Lung (tissue), 12 donors: Measurements from ENCODE around the gene SMIM44. TPM values are rescaled to one million over a fixed set of nuclear protein-coding genes. Genes with fewer than 3 reads are reported as not detected.

Experiments
- ATAC-seq: fragments of 200-7000 bp; cut with Tn5 transposase; one replicate; pipeline ENCODE4 v1.9.1; 2020; ENCODE audit warnings: moderate number of reproducible peaks; ENCODE audit not compliant: insufficient read depth, low FRiP score
- DNase-seq, 3 donors: peaks; one replicate each; pipeline ENCODE4 v3.0.0-alpha.2; 2013 to 2017
- H3K27ac ChIP-seq, 2 donors: one replicate each; pipeline ENCODE4 v1.5.1; 2013; ENCODE audit warnings: mild to moderate bottlenecking in 2 of 2, moderate library complexity in 2 of 2, control low read depth in 1 of 2, inconsistent platforms in 1 of 2, low read depth in 1 of 2, low read length in 1 of 2
- H3K27me3 ChIP-seq, 3 donors: one replicate each; pipeline ENCODE4 v1.5.1; 2013; ENCODE audit warnings: low read length in 2 of 3; ENCODE audit not compliant: control insufficient read depth in 3 of 3, insufficient read depth in 3 of 3
- H3K36me3 ChIP-seq, 4 donors: one replicate each; pipeline ENCODE4 v1.5.1; 2013; ENCODE audit warnings: low read length in 4 of 4, mild to moderate bottlenecking in 1 of 4, moderate library complexity in 1 of 4; ENCODE audit not compliant: control insufficient read depth in 4 of 4, insufficient read depth in 4 of 4
- H3K4me1 ChIP-seq, 5 donors: one replicate each; pipeline ENCODE4 v1.5.1; 2013; ENCODE audit warnings: low read length in 5 of 5, mild to moderate bottlenecking in 2 of 5, moderate library complexity in 1 of 5; ENCODE audit not compliant: control insufficient read depth in 5 of 5, insufficient read depth in 5 of 5
- H3K4me3 ChIP-seq: one replicate; pipeline ENCODE4 v1.5.1; 2013; ENCODE audit warnings: mild to moderate bottlenecking, control low read depth, moderate library complexity
- H3K9ac ChIP-seq, 2 donors: one replicate each; pipeline ENCODE4 v1.5.1; 2013; ENCODE audit warnings: low read length in 2 of 2, control low read depth in 1 of 2; ENCODE audit not compliant: insufficient read depth in 1 of 2
- H3K9me3 ChIP-seq, 4 donors: one replicate each; pipeline ENCODE4 v1.5.1; 2013; ENCODE audit warnings: low read length in 3 of 4, mild to moderate bottlenecking in 1 of 4, moderate library complexity in 1 of 4; ENCODE audit not compliant: control insufficient read depth in 4 of 4, insufficient read depth in 3 of 4
- WGBS, 2 donors: extraction: QIAGEN DNeasy Blood & Tissue Kit; methylation state at CpG; one replicate each; pipeline ENCODE4 v1.1.7; 2013; 5-methylcytosine and 5-hydroxymethylcytosine counted together
- polyA plus RNA-seq, 2 donors: library from polyadenylated mRNA; stranded (reverse); fragments of 200-250 nt; gene quantifications; one replicate each; pipeline ENCODE4 v1.2.1, GENCODE V29; 2013
- total RNA-seq, 2 donors: library from RNA; depleted of rRNA in 1 of 2; stranded (reverse); fragments of >200 nt in 1 of 2; gene quantifications; one replicate each; pipeline ENCODE4 v1.2.1, GENCODE V29; 2014 to 2021
- TF ChIP-seq, protein P1 (sequence below): IDR thresholded peaks from 2 replicates; pipeline ENCODE4 v1.5.1; 2012; ENCODE audit warnings: mild to moderate bottlenecking; ENCODE audit errors: control extremely low read depth, extremely low read depth
- donor health status: control.
- donor health status: control.
- donor health status: Bipolar disorder and iron deficiency.
- donor health status: healthy.
- donor health status: DM: yes; HTN: yes; CAD: no.

SMIM44 gene
- total and polyA plus RNA-seq, 4 donors: not detected

DNA sequence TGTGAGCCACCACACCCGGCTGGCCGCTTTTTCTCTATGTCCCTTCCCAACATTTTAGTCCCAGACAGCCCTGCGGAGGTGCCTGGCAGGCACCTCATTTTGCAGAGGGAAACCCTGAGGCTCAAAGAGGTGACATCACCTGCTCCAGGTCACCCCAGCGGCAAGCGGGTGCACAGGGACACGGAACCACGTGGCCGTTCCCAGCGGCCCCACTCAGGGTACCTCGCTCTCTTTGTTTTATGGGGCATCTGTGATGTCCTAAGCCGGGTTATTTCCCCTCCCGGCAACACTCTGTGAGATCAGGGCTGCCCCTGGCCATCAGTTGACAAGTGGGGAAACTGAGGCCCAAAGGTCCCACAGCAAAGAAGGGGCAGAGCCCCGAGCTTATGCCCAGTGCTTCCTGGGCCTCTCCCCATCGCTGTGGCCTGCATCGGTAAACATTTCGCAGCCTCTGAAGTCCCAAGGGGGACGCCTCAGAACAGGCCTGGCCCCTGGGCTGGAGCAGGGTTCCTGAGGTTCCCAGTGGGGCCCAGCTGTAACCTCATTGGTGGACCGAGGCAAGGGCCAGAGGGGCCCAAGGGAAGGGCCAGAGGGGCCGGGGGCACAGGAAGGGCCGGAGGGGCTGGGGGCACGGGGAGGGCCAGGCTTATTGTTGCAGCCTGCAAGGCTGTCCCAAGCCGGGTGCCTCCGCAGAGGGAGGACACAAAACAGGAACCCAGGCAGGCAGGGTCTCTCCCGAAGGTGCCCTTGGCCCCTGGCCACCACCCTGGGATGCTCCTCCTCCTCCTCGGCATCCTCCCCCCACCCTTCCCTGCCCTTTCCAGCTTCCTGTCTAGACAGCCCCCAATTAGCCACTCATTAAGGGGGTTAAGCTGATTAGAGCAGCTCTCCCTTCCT is 41.9 kb downstream of the SMIM44 start:
- Histone ChIP-seq H3K36me3 (peaks cover 5 to 58% (median 24%) of the 10 kb centered on the region in 4 donors), H3K9me3 (no peaks in the 10 kb centered on the region), H3K27ac (no peak overlapping the region), H3K9ac (no peak overlapping the region), H3K27me3 (no peaks in the 10 kb centered on the region), H3K4me1 (peaks cover 0 to 20% (median 10%) of the 10 kb centered on the region in 5 donors), H3K4me3 (no peak overlapping the region)
- no peak for ATAC-seq
- DNase-seq: no peak
- WGBS, 2 donors: 81 to 91% methylated on average over 25 of the region's 25 CpGs
- TF ChIP-seq, protein P1, sequence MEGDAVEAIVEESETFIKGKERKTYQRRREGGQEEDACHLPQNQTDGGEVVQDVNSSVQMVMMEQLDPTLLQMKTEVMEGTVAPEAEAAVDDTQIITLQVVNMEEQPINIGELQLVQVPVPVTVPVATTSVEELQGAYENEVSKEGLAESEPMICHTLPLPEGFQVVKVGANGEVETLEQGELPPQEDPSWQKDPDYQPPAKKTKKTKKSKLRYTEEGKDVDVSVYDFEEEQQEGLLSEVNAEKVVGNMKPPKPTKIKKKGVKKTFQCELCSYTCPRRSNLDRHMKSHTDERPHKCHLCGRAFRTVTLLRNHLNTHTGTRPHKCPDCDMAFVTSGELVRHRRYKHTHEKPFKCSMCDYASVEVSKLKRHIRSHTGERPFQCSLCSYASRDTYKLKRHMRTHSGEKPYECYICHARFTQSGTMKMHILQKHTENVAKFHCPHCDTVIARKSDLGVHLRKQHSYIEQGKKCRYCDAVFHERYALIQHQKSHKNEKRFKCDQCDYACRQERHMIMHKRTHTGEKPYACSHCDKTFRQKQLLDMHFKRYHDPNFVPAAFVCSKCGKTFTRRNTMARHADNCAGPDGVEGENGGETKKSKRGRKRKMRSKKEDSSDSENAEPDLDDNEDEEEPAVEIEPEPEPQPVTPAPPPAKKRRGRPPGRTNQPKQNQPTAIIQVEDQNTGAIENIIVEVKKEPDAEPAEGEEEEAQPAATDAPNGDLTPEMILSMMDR: no peak

DNA sequence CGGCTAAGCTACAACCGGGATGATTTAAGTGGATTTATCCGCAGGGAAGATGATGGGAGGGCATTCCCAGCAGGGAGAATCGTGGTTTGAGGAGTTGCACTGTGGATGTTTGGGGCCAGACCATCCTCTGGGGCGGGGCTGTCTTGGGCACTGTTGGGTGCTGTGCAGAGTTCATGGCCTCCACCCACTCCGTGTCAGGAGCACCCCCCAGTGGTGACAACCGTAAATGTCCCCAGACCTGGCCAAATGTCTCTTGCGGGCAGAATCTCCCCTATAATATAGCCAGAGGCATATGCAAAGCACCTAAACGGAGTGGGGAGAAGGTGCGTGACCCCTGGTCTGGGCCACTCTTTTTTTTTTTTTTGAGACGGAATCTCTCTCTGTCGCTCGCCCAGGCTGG is 43.2 kb downstream of the SMIM44 start:
- DNase-seq: no peak
- TF ChIP-seq, protein P1: peak; percentile 10
- Histone ChIP-seq H3K27me3 (no peaks in the 10 kb centered on the region), H3K9ac (no peak overlapping the region), H3K4me3 (no peak overlapping the region), H3K36me3 (peaks cover 0 to 46% (median 20%) of the 10 kb centered on the region in 4 donors), H3K27ac (no peak overlapping the region), H3K4me1 (peaks cover 0 to 19% (median 11%) of the 10 kb centered on the region in 5 donors), H3K9me3 (no peaks in the 10 kb centered on the region)
- 75 to 77% methylated on average over 13 of the region's 13 CpGs for WGBS, 2 donors
- no peak for ATAC-seq

DNA sequence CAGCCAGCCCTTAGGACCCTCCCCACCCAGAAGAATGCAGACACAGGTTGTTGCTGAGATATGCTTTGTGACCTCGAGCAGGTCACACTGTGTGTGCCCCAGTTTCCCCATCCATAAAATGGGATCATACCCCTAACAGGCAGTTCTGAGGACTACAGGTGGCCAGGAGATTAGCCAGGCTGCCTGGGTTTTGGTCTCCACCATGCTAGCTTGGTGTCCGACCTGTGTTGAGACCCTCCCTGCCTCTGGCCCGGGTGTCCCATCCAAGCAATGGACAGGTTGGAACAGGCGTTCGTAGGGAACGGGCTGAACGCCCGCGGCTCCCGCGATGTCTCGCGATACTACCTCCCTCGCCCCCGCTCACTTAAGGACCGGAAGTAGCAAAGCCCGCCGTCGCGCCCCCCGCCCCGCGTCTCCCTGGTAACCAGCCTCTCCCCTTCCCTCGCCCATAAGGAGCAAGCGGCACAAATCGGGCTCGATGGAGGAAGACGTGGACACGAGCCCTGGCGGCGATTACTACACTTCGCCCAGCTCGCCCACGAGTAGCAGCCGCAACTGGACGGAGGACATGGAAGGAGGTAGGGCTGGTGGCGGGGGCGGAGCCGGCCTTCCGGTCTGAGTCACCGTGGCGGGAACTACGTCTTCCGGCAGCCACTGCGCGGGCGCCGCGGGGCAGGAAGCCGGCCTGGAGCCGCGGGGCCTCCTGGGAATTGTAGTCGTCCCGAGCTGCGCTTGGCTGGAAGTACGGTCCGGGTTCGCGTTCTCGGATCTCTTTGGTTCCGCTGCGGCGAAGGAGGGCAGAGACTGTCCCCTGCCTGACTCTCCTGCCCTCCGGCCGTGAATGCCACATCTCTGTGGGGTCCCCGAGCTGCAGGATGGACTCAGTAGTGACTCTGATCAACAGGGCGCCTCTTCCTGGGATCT is 48.3 kb downstream of the SMIM44 start:
- TF ChIP-seq, protein P1: no peak
- Histone ChIP-seq H3K27ac (peak overlapping the region; percentile 81 to 91), H3K36me3 (peaks cover 4 to 32% (median 30%) of the 10 kb centered on the region in 4 donors), H3K27me3 (no peaks in the 10 kb centered on the region), H3K4me3 (peak overlapping the region; percentile 34), H3K9ac (peak overlapping the region; percentile 74 to 78), H3K4me1 (peaks cover 0 to 12% (median 0%) of the 10 kb centered on the region in 5 donors), H3K9me3 (peaks cover 0 to 2% (median 0%) of the 10 kb centered on the region in 4 donors)
- DNase-seq (peak; percentile 96 to 97 (median 97)), ATAC-seq (peak; percentile 93)
- WGBS, 2 donors: 4 to 8% methylated on average over 65 to 67 of the region's 67 CpGs
